Mesangial cell (primary cell): ENCODE data around the gene CAMKMT. TPM values are rescaled to one million over a fixed set of nuclear protein-coding genes. Genes with fewer than 3 reads are reported as not detected.

Experiments
- total RNA-seq: library from RNA; depleted of rRNA; stranded (reverse); fragments of >200 nt; gene quantifications from 2 replicates; pipeline ENCODE4 v1.2.3, GENCODE V29; 2015

CAMKMT gene
- total RNA-seq = 6.8 and 7.2 TPM in 2 replicates

DNA sequence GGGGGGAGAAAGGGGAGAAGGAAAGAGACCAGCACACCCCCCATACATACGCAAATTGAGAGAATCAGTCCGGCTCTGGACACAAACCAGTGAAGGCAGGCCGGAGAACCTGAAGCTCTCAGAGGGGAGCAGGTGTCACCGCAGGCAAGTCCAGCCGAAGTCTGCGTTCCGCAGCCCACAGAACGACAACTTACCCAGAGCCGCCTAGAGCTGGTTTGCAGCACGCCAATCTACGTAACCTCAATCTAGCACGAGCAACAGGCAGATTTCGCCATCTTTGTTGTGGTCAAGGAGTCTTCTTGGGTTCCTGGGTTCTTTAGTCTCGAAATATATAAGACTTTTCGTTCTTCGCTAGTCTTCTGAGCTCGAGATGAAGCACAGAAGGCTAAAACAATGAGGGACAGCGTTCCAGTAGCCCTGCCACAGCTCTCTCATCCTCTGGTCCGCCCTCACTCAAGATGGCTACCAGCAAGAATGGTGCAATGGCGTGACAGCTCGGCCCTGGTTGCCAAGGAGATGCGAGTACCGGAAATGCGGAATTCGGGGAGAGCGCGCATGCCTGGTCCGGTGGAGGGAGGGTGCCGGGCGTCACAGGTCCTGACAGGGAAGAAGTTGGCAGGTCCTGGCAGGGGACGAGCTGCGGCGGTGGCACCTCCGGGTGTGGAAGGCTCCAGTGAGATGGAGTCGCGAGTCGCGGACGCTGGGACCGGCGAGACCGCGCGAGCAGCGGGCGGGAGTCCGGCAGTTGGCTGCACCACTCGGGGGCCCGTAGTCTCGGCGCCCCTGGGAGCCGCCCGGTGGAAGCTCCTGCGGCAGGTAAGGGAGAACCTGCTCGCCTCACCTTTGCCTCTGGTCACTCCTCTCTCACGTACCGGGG is at the start of gene CAMKMT, which contains the start of gene PREPL:
Gene CAMKMT (plus strand): TSS at position 618 of the 877 bp plus-strand sequence.
Gene PREPL (minus strand): TSS at position 165 of the 877 bp plus-strand sequence. CDS start 15,152 bp downstream, outside the sequence.

Other genes with a start within 250 kb of the CAMKMT start
- 14.1 and 17.6 TPM in 2 replicates for gene PPM1B, start 193.1 kb upstream of the CAMKMT start, total RNA-seq
- gene SLC3A1, start 86.5 kb upstream of the CAMKMT start, total RNA-seq = under 0.01 and 0.25 TPM in 2 replicates
- gene PREPL, start 453 bp upstream of the CAMKMT start, total RNA-seq = 16.3 and 19.1 TPM in 2 replicates